ENCODE measurements around the gene PCA3. TPM values are rescaled to one million over a fixed set of nuclear protein-coding genes. Genes with fewer than 3 reads are reported as not detected.
A peak's percentile ranks its signal among the peaks of the same experiment; 100 is the strongest.

PCA3 gene
- total RNA-seq, 1 experiment from 2014 or later = not detected

GRCh38 chr9:76810377-76810957 lies 46.2 kb downstream of the PCA3 start:
- intact Hi-C loops (cut with micrococcal nuclease; ENCODE audit: unreplicated experiment) (loop anchor here (1.0 to 10.0 kb wide), 3 partner anchors 94 to 340 kb away; partner anchors contain the start of gene PRUNE2), in situ Hi-C loops (cut with HindIII; ENCODE audit: low pct_unique_long_range_greater_than_20kb, low sequenced_read_pairs) (no loop called here)
- Histone ChIP-seq H3K4me3 (ENCODE audit: low read depth in 2 of 2, low read length in 2 of 2) (no peak overlapping the region), H3K36me3 (ENCODE audit: control insufficient read depth, insufficient read depth, low read length) (no peaks in the 10 kb centered on the region), H3K27me3 (ENCODE audit: control insufficient read depth, insufficient read depth, low read length) (no peaks in the 10 kb centered on the region), H3K9me3 (ENCODE audit: control insufficient read depth, insufficient read depth, low read depth, low read length) (no peaks in the 10 kb centered on the region), H3K4me1 (ENCODE audit: control insufficient read depth, insufficient read depth, low read length) (no peaks in the 10 kb centered on the region), H3K27ac (ENCODE audit: low read length) (no peak overlapping the region)
- ATAC-seq (peak; percentile 87), DNase-seq (ENCODE audit: low read depth, low spot score) (peak; percentile 54)
- TF ChIP-seq CTCF (IDR thresholded peaks at IDR 0.05) = peak; percentile 69; the same call in 1 of the 2 replicates
- TF ChIP-seq SIN3A (IDR thresholded peaks at IDR 0.05; ENCODE audit: borderline replicate concordance, insufficient read depth, low read depth, low read length) = no peak
- ChIA-PET CTCF (interaction anchor here (0.6 to 1.1 kb wide), 6 partner anchors 63 to 340 kb away, joined by 3 to 5 read pairs (median 4); no protein-coding TSS in a partner anchor), POLR2A (no interaction called here)
- no TSS peak for BruUV-seq (replicated peaks)

GRCh38 chr9:76812591-76812990 lies 48.4 kb downstream of the PCA3 start:
- ChIA-PET POLR2A (no interaction called here), CTCF (no interaction called here)
- H3K36me3 ChIP-seq (ENCODE audit: control insufficient read depth, insufficient read depth, low read length) = no peaks in the 10 kb centered on the region
- no peak overlapping the region for H3K4me3 ChIP-seq (ENCODE audit: low read depth in 2 of 2, low read length in 2 of 2)
- H3K4me1 ChIP-seq (ENCODE audit: control insufficient read depth, insufficient read depth, low read length) = no peaks in the 10 kb centered on the region
- no peaks in the 10 kb centered on the region for H3K27me3 ChIP-seq (ENCODE audit: control insufficient read depth, insufficient read depth, low read length)
- in situ Hi-C loops (cut with HindIII; ENCODE audit: low pct_unique_long_range_greater_than_20kb, low sequenced_read_pairs) (no loop called here), intact Hi-C loops (cut with micrococcal nuclease; ENCODE audit: unreplicated experiment) (loop anchor here (10.0 kb wide), 1 partner anchor 92 kb away; the partner anchor contains the start of gene PRUNE2)
- no peak for DNase-seq (ENCODE audit: low read depth, low spot score)
- ATAC-seq = no peak
- no TSS peak for BruUV-seq (replicated peaks)
- TF ChIP-seq, protein P1, sequence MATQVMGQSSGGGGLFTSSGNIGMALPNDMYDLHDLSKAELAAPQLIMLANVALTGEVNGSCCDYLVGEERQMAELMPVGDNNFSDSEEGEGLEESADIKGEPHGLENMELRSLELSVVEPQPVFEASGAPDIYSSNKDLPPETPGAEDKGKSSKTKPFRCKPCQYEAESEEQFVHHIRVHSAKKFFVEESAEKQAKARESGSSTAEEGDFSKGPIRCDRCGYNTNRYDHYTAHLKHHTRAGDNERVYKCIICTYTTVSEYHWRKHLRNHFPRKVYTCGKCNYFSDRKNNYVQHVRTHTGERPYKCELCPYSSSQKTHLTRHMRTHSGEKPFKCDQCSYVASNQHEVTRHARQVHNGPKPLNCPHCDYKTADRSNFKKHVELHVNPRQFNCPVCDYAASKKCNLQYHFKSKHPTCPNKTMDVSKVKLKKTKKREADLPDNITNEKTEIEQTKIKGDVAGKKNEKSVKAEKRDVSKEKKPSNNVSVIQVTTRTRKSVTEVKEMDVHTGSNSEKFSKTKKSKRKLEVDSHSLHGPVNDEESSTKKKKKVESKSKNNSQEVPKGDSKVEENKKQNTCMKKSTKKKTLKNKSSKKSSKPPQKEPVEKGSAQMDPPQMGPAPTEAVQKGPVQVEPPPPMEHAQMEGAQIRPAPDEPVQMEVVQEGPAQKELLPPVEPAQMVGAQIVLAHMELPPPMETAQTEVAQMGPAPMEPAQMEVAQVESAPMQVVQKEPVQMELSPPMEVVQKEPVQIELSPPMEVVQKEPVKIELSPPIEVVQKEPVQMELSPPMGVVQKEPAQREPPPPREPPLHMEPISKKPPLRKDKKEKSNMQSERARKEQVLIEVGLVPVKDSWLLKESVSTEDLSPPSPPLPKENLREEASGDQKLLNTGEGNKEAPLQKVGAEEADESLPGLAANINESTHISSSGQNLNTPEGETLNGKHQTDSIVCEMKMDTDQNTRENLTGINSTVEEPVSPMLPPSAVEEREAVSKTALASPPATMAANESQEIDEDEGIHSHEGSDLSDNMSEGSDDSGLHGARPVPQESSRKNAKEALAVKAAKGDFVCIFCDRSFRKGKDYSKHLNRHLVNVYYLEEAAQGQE (IDR thresholded peaks at IDR 0.05; ENCODE audit: insufficient read depth in 1 of 2, low read depth in 2 of 2, low read length in 1 of 2) = no peak
- TF ChIP-seq SIN3A (IDR thresholded peaks at IDR 0.05; ENCODE audit: borderline replicate concordance, insufficient read depth, low read depth, low read length) (no peak), TCF7L2 (IDR thresholded peaks at IDR 0.05; ENCODE audit: low read depth, low read length) (no peak), POLR2AphosphoS5 (IDR thresholded peaks at IDR 0.05; ENCODE audit: low read depth, low read length) (no peak)
- H3K9me3 ChIP-seq (ENCODE audit: control insufficient read depth, insufficient read depth, low read depth, low read length) = no peaks in the 10 kb centered on the region; the same call in 1 of the 2 replicates
- no peak overlapping the region for H3K27ac ChIP-seq (ENCODE audit: low read length)

DNA sequence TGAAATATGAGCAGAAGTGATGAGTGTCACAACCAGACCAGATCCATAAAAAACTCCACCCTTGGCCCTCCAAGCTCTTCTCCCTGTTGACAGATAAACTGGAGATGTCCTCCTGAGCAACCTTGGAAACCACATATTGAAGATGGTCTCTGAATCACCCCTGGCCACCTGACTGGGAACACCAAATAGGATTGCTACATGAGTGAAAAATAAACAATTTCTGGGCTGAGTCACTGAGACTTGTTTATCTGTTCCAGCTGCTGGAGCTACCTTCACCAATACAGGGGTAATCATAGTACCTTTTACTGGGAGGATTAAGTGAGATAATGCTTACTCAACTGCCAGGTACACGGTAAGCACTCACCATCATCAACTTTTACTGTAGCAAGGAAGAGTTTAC lies 53.3 kb downstream of the PCA3 start:
- DNase-seq (ENCODE audit: low read depth, low spot score) (no peak), ATAC-seq (no peak)
- Histone ChIP-seq H3K36me3 (ENCODE audit: control insufficient read depth, insufficient read depth, low read length) (no peaks in the 10 kb centered on the region), H3K9me3 (ENCODE audit: control insufficient read depth, insufficient read depth, low read depth, low read length) (no peaks in the 10 kb centered on the region; the same call in 1 of the 2 replicates), H3K27ac (ENCODE audit: low read length) (peak overlapping the region; percentile 72), H3K4me1 (ENCODE audit: control insufficient read depth, insufficient read depth, low read length) (peaks cover 3% of the 10 kb centered on the region; the same call in 1 of the 2 replicates), H3K27me3 (ENCODE audit: control insufficient read depth, insufficient read depth, low read length) (no peaks in the 10 kb centered on the region), H3K4me3 (ENCODE audit: low read depth in 2 of 2, low read length in 2 of 2) (no peak overlapping the region)
- ChIA-PET CTCF (no interaction called here), POLR2A (no interaction called here)
- in situ Hi-C loops (cut with HindIII; ENCODE audit: low pct_unique_long_range_greater_than_20kb, low sequenced_read_pairs) = no loop called here
- BruUV-seq (replicated peaks) = no TSS peak
- intact Hi-C loops (cut with micrococcal nuclease; ENCODE audit: unreplicated experiment) = loop anchor here (5.0 to 10.0 kb wide), 2 partner anchors 50 to 87 kb away; partner anchors contain the start of gene PRUNE2
- TF ChIP-seq TCF7L2 (IDR thresholded peaks at IDR 0.05; ENCODE audit: low read depth, low read length) (no peak), POLR2AphosphoS5 (IDR thresholded peaks at IDR 0.05; ENCODE audit: low read depth, low read length) (no peak), SIN3A (IDR thresholded peaks at IDR 0.05; ENCODE audit: borderline replicate concordance, insufficient read depth, low read depth, low read length) (no peak), CTCF (IDR thresholded peaks at IDR 0.05) (no peak)
- TF ChIP-seq, protein P1 (IDR thresholded peaks at IDR 0.05; ENCODE audit: insufficient read depth in 1 of 2, low read depth in 2 of 2, low read length in 1 of 2) = no peak

Measured in Panc1 (cell line).